Thyroid gland (tissue), 4 donors: ENCODE results near the gene PLD1. TPM values are rescaled to one million over a fixed set of nuclear protein-coding genes. Genes with fewer than 3 reads are reported as not detected.
"Not testable (repeated sequence)": the region's sequence is repeated elsewhere in the genome, so short reads cannot be mapped to it uniquely, and the experiment has no call there.

Experiments
- DNase-seq, 2 donors: peaks; one replicate each; pipeline ENCODE4 v3.0.0-alpha.2; 2019
- H3K27ac ChIP-seq, 3 donors: fragments of 200-600 bp; sonication (generic); 1 replicate in 2 of 3; 2 replicates in 1 of 3; pipeline ENCODE4 v1.5.1; 2016 to 2019; ENCODE audit warnings: mild to moderate bottlenecking in 1 of 3, moderate library complexity in 1 of 3
- H3K27me3 ChIP-seq: fragments of 200-600 bp; sonication (generic); one replicate; pipeline ENCODE4 v1.5.1; 2019
- H3K36me3 ChIP-seq, 2 donors: fragments of 200-600 bp; sonication (generic); one replicate each; pipeline ENCODE4 v1.5.1; 2016 to 2019
- H3K4me1 ChIP-seq, 2 donors: fragments of 200-600 bp; sonication (generic); one replicate each; pipeline ENCODE4 v1.5.1; 2017 to 2019
- H3K4me3 ChIP-seq, 3 donors: fragments of 200-600 bp; sonication (generic); replicated peaks in 1 of 3; 1 replicate in 2 of 3; 2 replicates in 1 of 3; pipeline ENCODE4 v1.5.1; 2016; ENCODE audit warnings: mild to moderate bottlenecking in 1 of 3
- H3K9me3 ChIP-seq: fragments of 200-600 bp; sonication (generic); one replicate; pipeline ENCODE4 v1.5.1; 2017
- POLR2A ChIP-seq, 2 donors: fragments of 450-650 bp; IDR thresholded peaks; one replicate each; pipeline ENCODE4 v1.6.1; 2017; ENCODE audit warnings: antibody characterized with exemption in 2 of 2, mild to moderate bottlenecking in 2 of 2, moderate library complexity in 1 of 2
- WGBS, 2 donors: methylation state at CpG; one replicate each; pipeline ENCODE4 v1.1.5; 2017; 5-methylcytosine and 5-hydroxymethylcytosine counted together
- intact Hi-C: fragments of 100-400 bp; cut with DNase I; formaldehyde crosslinking; loops from one replicate; pipeline ENCODE4 v1.15.1; 2023
- total RNA-seq, 4 donors: library from RNA; depleted of rRNA; stranded (reverse); fragments of >200 nt; gene quantifications; one replicate each; pipeline ENCODE4 v1.2.3, GENCODE V29; 2016
- TF ChIP-seq, protein P1 (sequence below), 6 experiments: fragments of 200-600 bp in 3 of 6; fragments of 450-650 bp in 3 of 6; sonication (generic) in 3 of 6; IDR thresholded peaks; one replicate each; pipeline ENCODE4 v1.5.1; 2016 to 2019; ENCODE audit warnings: antibody characterized with exemption in 6 of 6, mild to moderate bottlenecking in 2 of 6, inconsistent platforms in 1 of 6, moderate library complexity in 1 of 6

Gene PLD1, protein sequence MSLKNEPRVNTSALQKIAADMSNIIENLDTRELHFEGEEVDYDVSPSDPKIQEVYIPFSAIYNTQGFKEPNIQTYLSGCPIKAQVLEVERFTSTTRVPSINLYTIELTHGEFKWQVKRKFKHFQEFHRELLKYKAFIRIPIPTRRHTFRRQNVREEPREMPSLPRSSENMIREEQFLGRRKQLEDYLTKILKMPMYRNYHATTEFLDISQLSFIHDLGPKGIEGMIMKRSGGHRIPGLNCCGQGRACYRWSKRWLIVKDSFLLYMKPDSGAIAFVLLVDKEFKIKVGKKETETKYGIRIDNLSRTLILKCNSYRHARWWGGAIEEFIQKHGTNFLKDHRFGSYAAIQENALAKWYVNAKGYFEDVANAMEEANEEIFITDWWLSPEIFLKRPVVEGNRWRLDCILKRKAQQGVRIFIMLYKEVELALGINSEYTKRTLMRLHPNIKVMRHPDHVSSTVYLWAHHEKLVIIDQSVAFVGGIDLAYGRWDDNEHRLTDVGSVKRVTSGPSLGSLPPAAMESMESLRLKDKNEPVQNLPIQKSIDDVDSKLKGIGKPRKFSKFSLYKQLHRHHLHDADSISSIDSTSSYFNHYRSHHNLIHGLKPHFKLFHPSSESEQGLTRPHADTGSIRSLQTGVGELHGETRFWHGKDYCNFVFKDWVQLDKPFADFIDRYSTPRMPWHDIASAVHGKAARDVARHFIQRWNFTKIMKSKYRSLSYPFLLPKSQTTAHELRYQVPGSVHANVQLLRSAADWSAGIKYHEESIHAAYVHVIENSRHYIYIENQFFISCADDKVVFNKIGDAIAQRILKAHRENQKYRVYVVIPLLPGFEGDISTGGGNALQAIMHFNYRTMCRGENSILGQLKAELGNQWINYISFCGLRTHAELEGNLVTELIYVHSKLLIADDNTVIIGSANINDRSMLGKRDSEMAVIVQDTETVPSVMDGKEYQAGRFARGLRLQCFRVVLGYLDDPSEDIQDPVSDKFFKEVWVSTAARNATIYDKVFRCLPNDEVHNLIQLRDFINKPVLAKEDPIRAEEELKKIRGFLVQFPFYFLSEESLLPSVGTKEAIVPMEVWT
- total RNA-seq: 10 to 100 TPM; 13.0 to 21.7 (median 19.8) TPM

DNA sequence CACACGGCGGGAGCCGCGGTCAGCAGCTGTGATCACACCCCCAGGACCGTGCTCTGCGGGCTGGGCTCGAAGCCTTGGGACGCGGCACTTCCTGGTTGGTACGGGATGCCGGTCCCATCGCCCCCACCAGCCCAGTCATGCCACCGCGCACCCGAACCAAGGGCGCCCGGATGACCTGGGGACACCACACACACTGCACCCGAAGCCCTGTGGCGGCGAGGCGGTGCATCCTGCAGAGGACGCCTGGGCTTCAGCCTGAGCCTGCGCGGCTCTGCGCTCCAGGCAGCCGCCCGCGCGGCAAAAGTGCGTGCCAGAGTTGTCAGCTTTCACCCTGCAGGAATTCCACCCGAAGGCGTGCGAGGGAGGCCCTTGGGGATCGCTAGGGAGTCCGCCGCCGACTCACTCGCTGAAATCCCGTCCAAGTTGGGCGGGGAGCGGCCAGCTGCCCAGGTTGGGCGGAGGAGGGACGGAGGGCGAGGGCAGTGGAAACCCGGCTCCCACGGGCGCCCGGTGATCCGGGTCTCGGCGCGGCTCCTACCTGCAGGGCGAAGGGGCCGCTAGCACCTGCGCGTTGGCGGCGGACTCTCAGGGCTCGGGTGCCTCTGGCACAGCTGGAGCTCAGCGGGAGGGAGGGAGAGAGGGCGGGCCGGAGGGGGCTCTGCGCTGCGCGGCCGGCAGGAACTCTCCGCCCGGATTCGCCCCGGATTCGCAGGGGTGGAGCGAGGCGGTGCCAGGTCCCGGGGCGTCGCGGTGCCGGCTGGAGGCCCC, at the start of gene PLD1:
Gene PLD1, minus strand, starts transcription at position 623 of the 768 bp plus-strand sequence. CDS start 72,432 bp downstream, outside the sequence.
- Histone ChIP-seq H3K9me3 (no peaks in the 10 kb centered on the region), H3K4me3 (peak within 1 kb of the TSS; percentile 34 to 67 (median 46)), H3K27ac (peak within 1 kb of the TSS; percentile 85 to 94 (median 92)), H3K27me3 (no peaks in the 10 kb centered on the region), H3K36me3 (no peaks in the 10 kb centered on the region), H3K4me1 (peaks cover 15 to 24% of the 10 kb centered on the region in 2 donors)
- peak; percentile 89 to 93 for DNase-seq
- TF ChIP-seq, protein P1, sequence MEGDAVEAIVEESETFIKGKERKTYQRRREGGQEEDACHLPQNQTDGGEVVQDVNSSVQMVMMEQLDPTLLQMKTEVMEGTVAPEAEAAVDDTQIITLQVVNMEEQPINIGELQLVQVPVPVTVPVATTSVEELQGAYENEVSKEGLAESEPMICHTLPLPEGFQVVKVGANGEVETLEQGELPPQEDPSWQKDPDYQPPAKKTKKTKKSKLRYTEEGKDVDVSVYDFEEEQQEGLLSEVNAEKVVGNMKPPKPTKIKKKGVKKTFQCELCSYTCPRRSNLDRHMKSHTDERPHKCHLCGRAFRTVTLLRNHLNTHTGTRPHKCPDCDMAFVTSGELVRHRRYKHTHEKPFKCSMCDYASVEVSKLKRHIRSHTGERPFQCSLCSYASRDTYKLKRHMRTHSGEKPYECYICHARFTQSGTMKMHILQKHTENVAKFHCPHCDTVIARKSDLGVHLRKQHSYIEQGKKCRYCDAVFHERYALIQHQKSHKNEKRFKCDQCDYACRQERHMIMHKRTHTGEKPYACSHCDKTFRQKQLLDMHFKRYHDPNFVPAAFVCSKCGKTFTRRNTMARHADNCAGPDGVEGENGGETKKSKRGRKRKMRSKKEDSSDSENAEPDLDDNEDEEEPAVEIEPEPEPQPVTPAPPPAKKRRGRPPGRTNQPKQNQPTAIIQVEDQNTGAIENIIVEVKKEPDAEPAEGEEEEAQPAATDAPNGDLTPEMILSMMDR (IDR thresholded peaks at IDR 0.05): peak in 2 of 6 experiments; percentile 8 to 15
- TF ChIP-seq POLR2A (IDR thresholded peaks at IDR 0.05): peak in 1 of 2 donors; percentile 82
- intact Hi-C loops: no loop called here
- 0% methylated on average over 2 to 18 of the region's 78 CpGs for WGBS, 2 donors

DNA sequence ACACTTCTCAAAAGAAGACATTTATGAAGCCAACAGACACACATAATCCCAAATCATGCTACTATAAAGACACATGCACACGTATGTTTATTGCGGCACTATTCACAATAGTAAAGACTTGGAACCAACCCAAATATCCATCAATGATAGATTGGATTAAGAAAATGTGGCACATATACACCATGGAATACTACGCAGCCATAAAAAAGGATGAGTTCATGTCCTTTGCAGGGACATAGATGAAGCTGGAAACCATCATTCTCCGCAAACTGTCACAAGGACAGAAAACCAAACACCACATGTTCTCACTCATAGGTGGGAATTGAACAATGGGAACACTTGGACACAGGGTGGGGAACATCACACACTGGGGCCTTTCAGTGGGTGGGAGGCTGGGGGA, 48.5 kb upstream of the PLD1 start:
- H3K27ac ChIP-seq, H3K27me3 ChIP-seq, DNase-seq, H3K9me3 ChIP-seq, intact Hi-C loops, H3K36me3 ChIP-seq, H3K4me3 ChIP-seq: not testable (repeated sequence)
- H3K4me1 ChIP-seq: peaks cover 10 to 24% of the 10 kb centered on the region in 2 donors
- 96% methylated on average over 4 of the region's 4 CpGs for WGBS, 2 donors

DNA sequence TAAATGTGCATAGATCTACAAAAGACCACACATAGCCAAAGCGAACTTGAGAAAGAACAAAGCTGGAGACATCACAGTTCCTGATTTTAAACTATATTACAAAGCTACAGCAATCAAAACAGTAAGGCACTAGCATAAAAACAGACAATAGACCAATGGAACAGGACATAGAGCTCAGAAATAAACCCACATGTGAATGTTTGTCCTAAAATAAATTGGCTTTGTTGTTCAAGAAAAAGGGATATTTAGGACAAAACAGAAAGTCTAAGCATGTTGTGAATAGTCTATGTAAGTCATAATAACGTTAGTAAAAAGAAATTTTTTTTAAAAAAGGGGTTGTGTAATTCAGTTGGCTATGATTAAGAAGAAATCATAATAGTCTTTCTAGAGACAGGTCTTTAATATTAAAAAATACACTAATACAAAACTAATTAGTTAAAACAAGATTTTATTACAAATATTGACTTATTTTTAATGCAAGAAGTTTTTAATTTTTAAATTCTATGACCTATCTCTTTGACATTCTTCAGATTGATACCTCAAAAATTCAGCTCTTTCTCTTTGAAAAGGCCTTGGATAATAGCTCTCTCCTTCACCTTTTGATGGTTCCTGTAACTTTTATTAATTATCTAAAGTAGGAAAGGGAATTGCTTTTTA, 44.5 kb upstream of the PLD1 start:
- Histone ChIP-seq H3K27me3 (no peaks in the 10 kb centered on the region), H3K27ac (no peak overlapping the region), H3K4me3 (no peak overlapping the region), H3K36me3 (no peaks in the 10 kb centered on the region), H3K4me1 (no peaks in the 10 kb centered on the region), H3K9me3 (no peaks in the 10 kb centered on the region)
- 89 to 94% methylated on average over 2 of the region's 2 CpGs for WGBS, 2 donors
- no peak for TF ChIP-seq POLR2A (IDR thresholded peaks at IDR 0.05)
- TF ChIP-seq, protein P1 (IDR thresholded peaks at IDR 0.05): no peak
- no peak for DNase-seq
- intact Hi-C loops: no loop called here

DNA sequence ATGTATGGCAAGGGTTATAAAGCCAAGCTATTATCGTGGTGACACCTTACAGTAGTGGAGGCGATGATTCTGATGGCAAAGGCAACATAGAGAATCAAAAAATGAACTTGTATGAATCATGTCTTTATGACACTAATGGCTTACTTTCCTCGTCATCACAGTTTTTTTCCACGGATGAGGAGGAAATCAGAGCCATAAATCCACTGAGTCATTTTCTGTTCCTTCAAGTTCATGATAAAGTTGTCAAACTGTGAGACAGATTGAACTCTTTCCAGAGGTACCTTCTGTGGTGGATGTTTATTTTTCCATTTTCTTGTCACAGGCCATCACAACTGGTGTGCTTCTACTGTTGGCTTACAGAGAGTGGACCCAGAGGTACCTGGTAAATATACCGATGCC, 41.4 kb upstream of the PLD1 start:
- H3K9me3 ChIP-seq: no peaks in the 10 kb centered on the region
- no peak for DNase-seq
- TF ChIP-seq, protein P1 (IDR thresholded peaks at IDR 0.05): no peak
- no peak for TF ChIP-seq POLR2A (IDR thresholded peaks at IDR 0.05)
- H3K4me1 ChIP-seq: no peaks in the 10 kb centered on the region
- no peaks in the 10 kb centered on the region for H3K27me3 ChIP-seq
- no peak overlapping the region for H3K4me3 ChIP-seq
- H3K27ac ChIP-seq: no peak overlapping the region
- intact Hi-C loops: no loop called here
- WGBS, 2 donors: 73% methylated on average over 5 of the region's 5 CpGs
- no peaks in the 10 kb centered on the region for H3K36me3 ChIP-seq
